GM12891 (cell line): ENCODE measurements around the gene GTF3C5.
"Not testable (repeated sequence)": the region's sequence is repeated elsewhere in the genome, so short reads cannot be mapped to it uniquely, and the experiment has no call there.

ENCODE experiments used
- DNase-seq: peaks from one replicate; pipeline ENCODE4 v3.0.0; 2011; ENCODE audit warnings: low spot score; ENCODE audit not compliant: insufficient read length
- FAIRE-seq: peaks from 2 replicates; lab custom pipeline; 2011; peaks lifted over from hg19 to GRCh38; lab: Jason Lieb, UNC
- PAX5 ChIP-seq: IDR thresholded peaks from 2 replicates; pipeline ENCODE4 v1.6.1; 2011; ENCODE audit warnings: low read length, moderate library complexity, mild to moderate bottlenecking; ENCODE audit not compliant: insufficient read depth, severe bottlenecking
- POLR2A ChIP-seq: IDR thresholded peaks from 2 replicates; pipeline ENCODE4 v1.6.1; 2011; ENCODE audit warnings: low read depth, low read length, control low read depth
- POLR2AphosphoS5 ChIP-seq: IDR thresholded peaks from 2 replicates; pipeline ENCODE4 v1.6.1; 2011; ENCODE audit warnings: low read depth, low read length, control low read depth
- POU2F2 ChIP-seq: IDR thresholded peaks from 2 replicates; pipeline ENCODE4 v1.6.1; 2011; ENCODE audit warnings: low read depth, mild to moderate bottlenecking, control low read depth, low read length, moderate library complexity
- SPI1 ChIP-seq: IDR thresholded peaks from 2 replicates; pipeline ENCODE4 v1.6.1; 2011; ENCODE audit warnings: low read depth, low read length, control low read depth
- TAF1 ChIP-seq: IDR thresholded peaks from 2 replicates; pipeline ENCODE4 v1.6.1; 2011; ENCODE audit warnings: low read depth, low read length, control low read depth

GTF3C5 gene

GRCh38 chr9:133087429-133088145 is 56.8 kb downstream of the GTF3C5 start:
- DNase-seq (no peak), FAIRE-seq (no peak)
- TF ChIP-seq POLR2A (no peak), POU2F2 (no peak), PAX5 (no peak), POLR2AphosphoS5 (no peak), TAF1 (no peak), SPI1 (no peak)

- DNase-seq = no peak
- TF ChIP-seq PAX5 (no peak), POU2F2 (no peak), POLR2AphosphoS5 (no peak), SPI1 (no peak), TAF1 (no peak), POLR2A (no peak)
- FAIRE-seq = no peak
Measured at GRCh38 chr9:133088146-133088750, 57.5 kb downstream of the GTF3C5 start.

- TF ChIP-seq POLR2A (no peak), TAF1 (no peak), POU2F2 (no peak), PAX5 (no peak), POLR2AphosphoS5 (no peak), SPI1 (no peak)
- DNase-seq (no peak), FAIRE-seq (no peak)
Measured at GRCh38 chr9:133088756-133089155, 58.0 kb downstream of the GTF3C5 start.

- FAIRE-seq (no peak), DNase-seq (no peak)
- no peak for TF ChIP-seq POLR2AphosphoS5
- TF ChIP-seq TAF1 = no peak
- TF ChIP-seq SPI1 = no peak
- no peak for TF ChIP-seq POLR2A
- TF ChIP-seq PAX5 = no peak
- TF ChIP-seq POU2F2 = no peak
Measured at GRCh38 chr9:133089271-133089671, 58.5 kb downstream of the GTF3C5 start.

GRCh38 chr9:133090187-133090586 is 59.4 kb downstream of the GTF3C5 start:
- FAIRE-seq = no peak
- no peak for TF ChIP-seq POU2F2
- no peak for TF ChIP-seq PAX5
- TF ChIP-seq POLR2AphosphoS5 = 0 out of 2 replicates have a peak, but pooled peaks have one; percentile 24
- no peak for DNase-seq

GRCh38 chr9:133090752-133091385 is 60.1 kb downstream of the GTF3C5 start:
- DNase-seq (no peak), FAIRE-seq (no peak)
- no peak for TF ChIP-seq POLR2AphosphoS5
- no peak for TF ChIP-seq PAX5
- TF ChIP-seq POLR2A = no peak
- TF ChIP-seq TAF1 = no peak
- no peak for TF ChIP-seq SPI1
- no peak for TF ChIP-seq POU2F2

- not testable (repeated sequence) for DNase-seq, FAIRE-seq
Measured at GRCh38 chr9:133094351-133094750, 63.6 kb downstream of the GTF3C5 start.

- TF ChIP-seq POU2F2 (no peak), TAF1 (no peak), POLR2A (no peak), POLR2AphosphoS5 (no peak), SPI1 (no peak), PAX5 (no peak)
- no peak for DNase-seq
- no peak for FAIRE-seq
Measured at GRCh38 chr9:133094842-133095393, 64.1 kb downstream of the GTF3C5 start.

- FAIRE-seq = no peak
Measured at GRCh38 chr9:133098104-133098754, 67.4 kb downstream of the GTF3C5 start.

More at GRCh38 chr9:133098104-133098754, 67.4 kb downstream of the GTF3C5 start:
- no peak for DNase-seq
- TF ChIP-seq PAX5 = no peak
- TF ChIP-seq SPI1 = no peak
- TF ChIP-seq POU2F2 = no peak
- TF ChIP-seq POLR2AphosphoS5 = peak; percentile 38; the same call in 1 of the 2 replicates
